NT2/D1 (cell line): Measurements from ENCODE around the gene CDH24.
A peak's percentile ranks its signal among the peaks of the same experiment; 100 is the strongest.

Source experiments
- DNase-seq: peaks from one replicate; pipeline ENCODE4 v3.0.0-alpha.2; 2011; ENCODE audit warnings: low read depth, low spot score
- H3K27me3 ChIP-seq: 2 replicates; pipeline ENCODE4 v1.6.0; 2011; ENCODE audit warnings: mild to moderate bottlenecking; ENCODE audit not compliant: insufficient read length, insufficient read depth
- H3K36me3 ChIP-seq: 2 replicates; pipeline ENCODE4 v1.6.1; 2011; ENCODE audit warnings: mild to moderate bottlenecking, low read length, mixed read lengths; ENCODE audit not compliant: insufficient read depth, insufficient read length
- H3K4me1 ChIP-seq: 2 replicates; pipeline ENCODE4 v1.5.1; 2011; ENCODE audit not compliant: insufficient read depth, insufficient read length
- H3K4me3 ChIP-seq: 2 replicates; pipeline ENCODE4 v1.5.1; 2011; ENCODE audit warnings: low read depth; ENCODE audit not compliant: insufficient read length
- H3K9ac ChIP-seq: 2 replicates; pipeline ENCODE4 v1.6.0; 2011; ENCODE audit warnings: low read depth; ENCODE audit not compliant: insufficient read length
- H3K9me3 ChIP-seq: 2 replicates; pipeline ENCODE4 v1.5.1; 2011; ENCODE audit warnings: mild to moderate bottlenecking, low read length; ENCODE audit not compliant: insufficient read depth
- SUZ12 ChIP-seq: IDR thresholded peaks from 2 replicates; pipeline ENCODE4 v1.6.1; 2011; ENCODE audit not compliant: insufficient read length, insufficient read depth; ENCODE audit errors: extremely low read depth
- YY1 ChIP-seq: IDR thresholded peaks from 2 replicates; pipeline ENCODE4 v1.6.1; 2011; ENCODE audit not compliant: insufficient read length, insufficient read depth
- ZNF274 ChIP-seq: IDR thresholded peaks from 2 replicates; pipeline ENCODE4 v1.6.1; 2011; ENCODE audit warnings: mild to moderate bottlenecking, low read depth, low read length

The CDH24 gene

GRCh38 chr14:23013054-23013748 is 44.1 kb downstream of the CDH24 start:
- no peak for TF ChIP-seq YY1
- TF ChIP-seq SUZ12: no peak
- no peak for TF ChIP-seq ZNF274

GRCh38 chr14:23009939-23010726 is 47.2 kb downstream of the CDH24 start, which contains the start of gene C14orf93:
Gene C14orf93 (minus strand): TSS chr14:23010143. CDS start chr14:22999023, 11,120 bp downstream.
- Histone ChIP-seq H3K36me3 (no peaks in the 10 kb centered on the region), H3K4me3 (peak within 1 kb of the TSS; percentile 33), H3K9me3 (no peaks in the 10 kb centered on the region), H3K27me3 (no peaks in the 10 kb centered on the region), H3K9ac (peak within 1 kb of the TSS; percentile 29), H3K4me1 (no peaks in the 10 kb centered on the region)
- DNase-seq: peak; percentile 43
- TF ChIP-seq ZNF274: no peak
- no peak for TF ChIP-seq YY1
- no peak for TF ChIP-seq SUZ12

More at GRCh38 chr14:23013054-23013748, 44.1 kb downstream of the CDH24 start:
- H3K36me3 ChIP-seq: no peaks in the 10 kb centered on the region
- H3K4me3 ChIP-seq: no peak overlapping the region
- DNase-seq: no peak
- no peaks in the 10 kb centered on the region for H3K27me3 ChIP-seq
- H3K9me3 ChIP-seq: no peaks in the 10 kb centered on the region
- no peaks in the 10 kb centered on the region for H3K4me1 ChIP-seq
- peak overlapping the region; percentile 1 for H3K9ac ChIP-seq

- Histone ChIP-seq H3K9me3 (no peaks in the 10 kb centered on the region), H3K9ac (no peak overlapping the region), H3K4me1 (no peaks in the 10 kb centered on the region), H3K36me3 (no peaks in the 10 kb centered on the region), H3K4me3 (peak overlapping the region; percentile 1), H3K27me3 (no peaks in the 10 kb centered on the region)
- TF ChIP-seq YY1: no peak
- no peak for TF ChIP-seq ZNF274
- TF ChIP-seq SUZ12: no peak
- DNase-seq: no peak
Observed at GRCh38 chr14:23009483-23009938, 47.8 kb downstream of the CDH24 start.

GRCh38 chr14:23008831-23009230 is 48.5 kb downstream of the CDH24 start:
- no peak for DNase-seq
- H3K36me3 ChIP-seq: no peaks in the 10 kb centered on the region
- no peaks in the 10 kb centered on the region for H3K4me1 ChIP-seq
- no peak overlapping the region for H3K9ac ChIP-seq
- H3K4me3 ChIP-seq: no peak overlapping the region
- TF ChIP-seq YY1: no peak
- no peak for TF ChIP-seq ZNF274
- TF ChIP-seq SUZ12: no peak
- no peaks in the 10 kb centered on the region for H3K9me3 ChIP-seq
- no peaks in the 10 kb centered on the region for H3K27me3 ChIP-seq

- Histone ChIP-seq H3K4me1 (no peaks in the 10 kb centered on the region), H3K9me3 (no peaks in the 10 kb centered on the region), H3K27me3 (no peaks in the 10 kb centered on the region), H3K9ac (peak overlapping the region; percentile 97), H3K4me3 (peak overlapping the region; percentile 78), H3K36me3 (no peaks in the 10 kb centered on the region)
- TF ChIP-seq YY1 (peak; percentile 68), ZNF274 (no peak)
- DNase-seq: peak; percentile 90
Observed at GRCh38 chr14:23006544-23007419, 50.5 kb downstream of the CDH24 start.

- peak overlapping the region; percentile 78 for H3K4me3 ChIP-seq
- TF ChIP-seq SUZ12 (no peak), YY1 (no peak), ZNF274 (no peak)
- H3K36me3 ChIP-seq: no peaks in the 10 kb centered on the region
- no peaks in the 10 kb centered on the region for H3K9me3 ChIP-seq
- DNase-seq: no peak
- no peaks in the 10 kb centered on the region for H3K4me1 ChIP-seq
- no peaks in the 10 kb centered on the region for H3K27me3 ChIP-seq
- peak overlapping the region; percentile 97 for H3K9ac ChIP-seq
Observed at GRCh38 chr14:23006188-23006534, 51.2 kb downstream of the CDH24 start.
